Kidney glomerular epithelial cell (primary cell): Measurements from ENCODE around the gene KLRB1.
"Not testable (repeated sequence)": the region's sequence is repeated elsewhere in the genome, so short reads cannot be mapped to it uniquely, and the experiment has no call there.

Experiments
- DNase-seq: peaks from one replicate; lab custom pipeline; 2025; lab: John Stamatoyannopoulos, UW

KLRB1 gene

GRCh38 chr12:9619411-9620179 is 11.9 kb upstream of the KLRB1 start:
- no peak for DNase-seq

DNA sequence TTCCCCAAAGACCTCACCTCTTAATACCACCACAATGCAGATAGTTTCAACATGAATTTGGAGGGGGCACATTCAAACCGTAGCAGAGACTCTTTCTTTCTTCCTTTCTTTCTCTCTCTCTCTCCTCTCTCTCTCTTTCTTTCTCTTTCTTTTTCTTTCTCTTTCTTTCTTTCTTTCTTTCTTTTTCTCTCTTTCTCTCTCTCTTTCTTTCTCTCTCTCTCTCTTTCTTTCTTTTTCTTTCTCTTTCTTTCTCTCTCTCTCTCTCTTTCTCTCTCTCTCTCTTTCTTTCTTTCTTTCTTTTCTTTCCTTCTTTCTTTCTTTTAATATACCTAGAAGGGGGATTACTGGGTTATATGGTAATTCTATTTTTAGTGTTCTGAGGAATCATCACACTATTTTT is 11.2 kb upstream of the KLRB1 start:
- DNase-seq, result not testable (repeated sequence)

DNA sequence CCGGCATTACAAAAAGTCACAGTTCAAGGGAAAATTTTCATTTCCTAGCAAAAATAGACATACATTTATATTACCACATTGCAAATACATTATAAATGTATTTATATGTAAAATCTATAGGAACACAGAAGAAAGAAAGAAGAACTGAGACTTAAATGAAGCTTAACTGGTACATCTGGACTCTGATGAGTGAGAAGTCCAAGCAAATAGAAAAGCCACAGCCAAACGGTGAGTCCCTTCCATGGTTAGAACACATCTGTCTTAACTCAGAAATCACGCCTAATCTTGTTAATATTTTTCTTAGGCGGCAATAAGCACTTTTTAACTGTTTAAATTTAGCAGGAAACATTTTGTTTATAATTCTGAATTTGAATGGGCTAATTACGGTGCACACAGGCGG is 9.4 kb upstream of the KLRB1 start:
- no peak for DNase-seq

- DNase-seq, result no peak
Measured at GRCh38 chr12:9615420-9616136, 7.9 kb upstream of the KLRB1 start.

- DNase-seq, result not testable (repeated sequence)
Measured at GRCh38 chr12:9610606-9611005, 2.9 kb upstream of the KLRB1 start.

- DNase-seq, result no peak
Measured at GRCh38 chr12:9606736-9607372, 862 bp downstream of the KLRB1 start.

DNA sequence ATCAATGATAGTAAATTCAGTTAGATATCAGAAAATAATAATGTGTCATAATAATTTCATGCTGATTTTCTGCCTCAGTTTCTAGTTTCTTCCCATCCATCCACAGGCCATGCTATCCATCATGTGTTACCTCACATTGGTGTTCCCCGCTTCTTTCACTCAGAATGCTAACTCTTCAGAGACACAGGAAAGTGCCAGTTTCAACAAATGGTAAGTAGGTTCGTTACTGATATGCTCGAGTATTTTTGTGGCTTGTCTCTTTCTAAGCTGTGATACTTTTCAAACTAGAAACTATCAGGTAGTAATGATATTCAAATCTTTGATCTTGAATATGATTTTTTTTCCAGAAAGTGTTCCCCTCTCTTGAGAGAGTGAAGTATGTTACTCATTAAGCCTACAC is 1.5 kb downstream of the KLRB1 start:
- DNase-seq, result no peak

GRCh38 chr12:9605483-9605882 is 2.2 kb downstream of the KLRB1 start:
- DNase-seq, result no peak

GRCh38 chr12:9604287-9604686 is 3.4 kb downstream of the KLRB1 start:
- DNase-seq, result no peak

GRCh38 chr12:9600426-9600825 is 7.3 kb downstream of the KLRB1 start:
- DNase-seq, result not testable (repeated sequence)

DNA sequence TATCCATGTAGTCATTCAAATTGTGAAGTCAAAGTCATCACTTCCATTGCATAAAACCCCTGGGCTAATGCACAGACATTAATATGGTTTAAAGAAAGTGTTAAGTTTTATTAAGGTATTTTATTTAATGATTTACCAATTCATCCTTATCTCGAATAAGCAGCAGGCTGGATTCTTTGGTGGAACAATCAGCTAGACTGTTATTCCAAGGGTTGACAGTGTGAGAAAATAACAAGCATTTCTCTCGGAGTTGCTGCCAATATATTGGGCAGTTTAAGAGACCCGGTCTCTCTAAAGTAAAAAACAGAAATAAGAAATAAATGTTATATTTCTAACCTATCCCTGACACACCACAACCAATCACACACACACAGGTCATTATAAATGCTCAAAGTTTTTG is 9.4 kb downstream of the KLRB1 start:
- DNase-seq, result no peak

DNA sequence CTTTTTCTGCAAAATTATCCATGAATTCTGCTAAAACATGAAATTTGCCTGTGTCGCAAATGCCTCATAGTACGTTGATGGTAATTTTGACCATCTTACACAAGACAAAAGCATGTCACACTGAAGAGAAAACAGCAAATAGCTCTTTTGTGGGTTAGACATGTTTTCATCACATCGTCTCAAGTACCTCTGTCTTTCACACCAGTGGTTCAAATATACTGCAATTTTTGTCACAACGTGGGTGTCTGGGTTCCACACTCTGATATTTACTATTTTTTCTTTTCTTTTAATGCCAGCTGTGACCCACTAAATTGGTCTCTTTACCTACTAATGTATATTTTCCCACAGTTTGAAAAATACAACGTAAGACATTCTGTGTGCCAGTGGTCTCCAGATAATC is 10.4 kb downstream of the KLRB1 start:
- DNase-seq, result no peak

DNA sequence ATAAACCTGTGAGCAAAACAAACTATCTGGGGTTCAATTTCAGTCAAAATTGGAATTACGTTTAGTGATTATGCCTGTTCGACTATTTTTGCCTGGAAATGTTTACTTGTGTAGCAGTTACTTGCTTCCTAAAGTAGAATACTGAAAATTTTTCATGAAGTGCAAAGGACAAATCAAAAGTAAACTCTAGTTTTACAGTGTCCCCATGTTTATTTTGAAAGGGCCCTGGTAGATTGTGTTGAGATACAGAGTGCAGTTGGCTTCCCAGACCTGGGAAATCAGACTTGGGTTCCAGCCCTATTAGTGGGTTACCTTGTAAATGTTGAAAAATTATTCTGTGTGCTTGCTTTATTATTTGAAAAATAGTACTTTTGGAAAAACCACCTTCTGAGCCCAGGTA is 17.3 kb downstream of the KLRB1 start:
- DNase-seq, result no peak

DNA sequence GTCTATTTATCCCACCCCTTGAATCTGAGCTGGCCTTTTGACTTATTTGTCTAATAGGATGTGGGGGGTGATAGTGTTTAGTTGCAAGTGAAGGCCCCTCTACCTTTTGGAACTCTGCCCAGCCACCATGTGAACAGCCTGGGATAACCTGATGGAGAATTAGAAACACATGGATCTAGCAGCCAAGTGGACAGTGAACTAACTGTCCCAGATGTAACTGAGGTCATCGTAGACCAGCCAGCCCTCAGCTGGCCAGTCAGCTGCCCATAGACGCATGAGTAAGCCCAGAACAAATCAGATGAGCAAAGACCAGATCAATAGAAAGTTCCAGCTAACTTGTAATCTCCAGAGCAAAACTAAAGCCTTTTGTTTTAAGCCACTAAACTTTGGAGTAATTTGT is 19.0 kb downstream of the KLRB1 start:
- no peak for DNase-seq

DNA sequence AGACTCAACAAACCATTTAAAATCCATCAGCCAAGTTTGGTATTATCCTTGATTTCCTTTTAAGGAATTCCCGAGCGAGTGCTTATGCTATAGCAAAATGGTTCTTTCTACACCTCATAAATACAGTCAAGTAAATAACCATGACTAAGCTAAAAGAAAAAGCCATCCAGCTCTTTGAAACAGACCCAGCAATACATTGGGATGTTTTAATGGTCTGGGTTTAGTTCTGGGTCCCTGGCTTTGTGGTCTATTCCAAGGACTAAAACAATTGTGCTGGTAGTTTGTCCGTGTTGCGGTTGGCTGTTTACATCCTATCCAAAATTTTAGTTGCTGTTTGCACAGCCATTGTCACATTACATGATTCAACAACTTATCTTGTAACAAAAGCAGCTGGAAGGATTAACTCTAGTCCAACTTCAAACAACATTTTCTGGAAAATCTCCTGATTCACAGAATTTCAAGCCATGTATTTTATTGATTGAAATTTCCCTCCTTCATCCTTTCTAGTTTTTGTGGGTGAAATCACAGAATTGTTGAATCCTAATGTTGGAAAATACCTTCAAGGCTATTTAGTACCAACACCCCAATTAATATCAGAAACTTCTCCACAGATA is 19.6 kb downstream of the KLRB1 start:
- DNase-seq, result no peak

DNA sequence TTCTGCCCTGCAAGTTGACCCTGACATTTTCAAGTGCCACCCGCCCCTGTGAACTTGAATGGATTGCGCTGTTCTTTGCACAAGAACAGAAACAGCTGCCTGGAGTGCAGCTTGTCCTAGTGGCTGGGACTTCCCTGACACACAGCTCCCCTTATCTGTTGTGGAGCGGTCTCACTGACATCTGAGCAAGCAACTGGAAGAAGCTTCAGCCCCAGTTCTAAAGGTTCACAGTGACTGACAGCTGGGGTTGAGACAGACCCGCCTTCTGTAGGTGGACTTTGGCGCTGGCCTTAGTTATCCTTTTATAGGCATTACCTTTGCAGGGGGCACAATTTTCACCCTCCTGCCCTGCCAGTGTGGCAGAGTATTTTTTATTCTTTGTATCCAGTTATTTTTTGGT is 30.0 kb downstream of the KLRB1 start:
- not testable (repeated sequence) for DNase-seq

GRCh38 chr12:9567151-9567550 is 40.6 kb downstream of the KLRB1 start:
- DNase-seq, result not testable (repeated sequence)

GRCh38 chr12:9566113-9566512 is 41.6 kb downstream of the KLRB1 start:
- DNase-seq, result not testable (repeated sequence)

- DNase-seq, result not testable (repeated sequence)
Measured at GRCh38 chr12:9564418-9564817, 43.3 kb downstream of the KLRB1 start.

DNA sequence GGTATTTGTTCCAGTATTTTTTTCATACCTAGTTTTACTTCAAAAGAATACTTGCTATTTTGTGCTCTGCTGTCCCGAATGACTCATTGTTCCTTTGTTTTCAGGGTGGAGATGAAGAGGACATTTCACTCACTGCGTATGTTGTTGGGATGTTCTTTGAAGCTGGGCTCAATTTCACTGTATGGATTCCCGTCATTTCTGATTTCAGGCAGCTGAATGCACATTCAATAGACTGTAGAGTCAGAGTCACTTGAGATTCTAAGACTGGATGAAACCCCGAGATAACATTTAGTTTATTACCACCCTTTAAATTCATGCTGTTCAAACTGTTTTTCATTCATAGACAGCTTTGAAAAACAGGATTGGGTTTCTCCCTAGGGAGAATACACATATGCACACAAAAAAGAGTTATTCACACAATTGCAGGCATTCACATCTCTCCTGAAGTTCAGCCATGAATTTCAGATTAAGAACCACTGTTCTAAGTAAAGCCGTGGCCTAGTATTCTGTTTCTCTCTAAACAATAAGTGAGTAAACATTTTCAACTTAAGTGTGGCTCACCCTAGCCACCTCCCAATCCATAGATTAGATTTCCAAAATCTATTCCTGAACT is 44.8 kb downstream of the KLRB1 start:
- DNase-seq, result not testable (repeated sequence)

DNA sequence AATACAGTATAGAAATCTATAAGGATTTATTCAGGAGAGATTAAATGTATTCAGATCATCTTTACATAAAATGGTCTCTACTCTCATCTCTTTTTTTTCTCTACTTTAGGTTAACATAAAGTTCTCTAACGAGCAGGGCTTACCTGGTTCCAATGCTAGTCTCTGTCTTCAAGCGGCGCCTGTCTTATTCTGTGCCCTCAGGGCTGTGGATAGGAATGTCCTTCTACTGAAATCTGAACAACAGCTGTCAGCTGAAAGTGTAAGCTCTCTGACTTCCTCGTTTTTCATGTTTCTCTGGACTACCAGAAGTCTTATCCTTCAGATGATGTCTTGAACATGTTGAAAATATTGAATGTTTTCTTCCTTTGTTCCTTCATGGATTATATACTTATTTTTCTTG is 62.2 kb downstream of the KLRB1 start:
- DNase-seq, result not testable (repeated sequence)
